OCI-LY7 (cell line): ENCODE results near the gene TCP11L2. TPM values are rescaled to one million over a fixed set of nuclear protein-coding genes. Genes with fewer than 3 reads are reported as not detected.

ENCODE experiments used
- small RNA-seq: library from RNA; depleted of rRNA; stranded (forward); fragments of <200 nt; gene quantifications from one replicate; pipeline ENCODE3, GENCODE V24; 2014
- total RNA-seq, 2 experiments: library from RNA; depleted of rRNA in 1 of 2; stranded (reverse); fragments of >200 nt in 1 of 2; shearing (Covaris generic) in 1 of 2; gene quantifications; 2 replicates each; pipeline ENCODE4 v1.2.3, GENCODE V29; 2014 to 2022

The TCP11L2 gene
- total RNA-seq, 2 experiments from 2014 or later, result 1.8 to 9.8 TPM

Small RNAs within 50 kb of the gene (small RNA-seq; reads per million reads assigned to genes)
- gene RNU7-94P, result not detected

Other genes starting within 250 kb of the TCP11L2 start
- 0.03 TPM in 1 of 2 replicates, not detected in the other for gene NUAK1, start 163.8 kb upstream of the TCP11L2 start, total RNA-seq (2014; rRNA removed; shearing (Covaris generic))
- not detected in 2 replicates for gene NUAK1, start 163.8 kb upstream of the TCP11L2 start, total RNA-seq (2022)
- 17.5 and 18.9 TPM in 2 replicates for gene CKAP4, start 54.7 kb upstream of the TCP11L2 start, total RNA-seq (2014; rRNA removed; shearing (Covaris generic))
- 31.9 and 40.5 TPM in 2 replicates for gene CKAP4, start 54.7 kb upstream of the TCP11L2 start, total RNA-seq (2022)
- gene POLR3B, start 55.0 kb downstream of the TCP11L2 start, total RNA-seq (2014; rRNA removed; shearing (Covaris generic)), result 14.7 and 18.1 TPM in 2 replicates
- 14.3 and 17.6 TPM in 2 replicates for gene POLR3B, start 55.0 kb downstream of the TCP11L2 start, total RNA-seq (2022)